Esophagus squamous epithelium (tissue), 4 donors: ENCODE measurements around the gene PAOX.

Experiments
- CTCF ChIP-seq, 6 experiments: fragments of 450-650 bp in 4 of 6; fragments of 200-600 bp in 2 of 6; sonication (generic) in 2 of 6; IDR thresholded peaks; one replicate each; pipeline ENCODE4 v1.5.1; 2016 to 2019; ENCODE audit warnings: antibody characterized with exemption in 6 of 6, mild to moderate bottlenecking in 4 of 6, moderate library complexity in 4 of 6
- POLR2A ChIP-seq, 4 donors: fragments of 450-650 bp; IDR thresholded peaks; one replicate each; pipeline ENCODE4 v1.6.1; 2017; ENCODE audit warnings: antibody characterized with exemption in 4 of 4, mild to moderate bottlenecking in 4 of 4, moderate library complexity in 3 of 4

GRCh38 chr10:133349577-133350011 is 29.5 kb upstream of the PAOX start:
- TF ChIP-seq CTCF (IDR thresholded peaks at IDR 0.05) (no peak), POLR2A (IDR thresholded peaks at IDR 0.05) (no peak)
